Measurements from ENCODE around the gene ISL2.
A peak's percentile ranks its signal among the peaks of the same experiment; 100 is the strongest.

The ISL2 gene

GRCh38 chr15:76328106-76328696, 8.4 kb upstream of the ISL2 start:
- DNase-seq = no peak

GRCh38 chr15:76328958-76329357, 7.6 kb upstream of the ISL2 start:
- DNase-seq = no peak

GRCh38 chr15:76330080-76330680, 6.4 kb upstream of the ISL2 start:
- no peak for DNase-seq

- DNase-seq = no peak
Observed at GRCh38 chr15:76332796-76333195, 3.8 kb upstream of the ISL2 start.

- no peak for DNase-seq
Observed at GRCh38 chr15:76333309-76333708, 3.3 kb upstream of the ISL2 start.

GRCh38 chr15:76333720-76334437, 2.7 kb upstream of the ISL2 start:
- no peak for DNase-seq

GRCh38 chr15:76334438-76335306, 1.9 kb upstream of the ISL2 start:
- DNase-seq = no peak

GRCh38 chr15:76335307-76336253, 993 bp upstream of the ISL2 start:
- DNase-seq = no peak

- DNase-seq = no peak
Observed at GRCh38 chr15:76337059-76337695, 604 bp downstream of the ISL2 start.

- no peak for DNase-seq
Observed at GRCh38 chr15:76337696-76338485, 1.3 kb downstream of the ISL2 start.

GRCh38 chr15:76338486-76339304, 2.1 kb downstream of the ISL2 start:
- DNase-seq = no peak

GRCh38 chr15:76339305-76340197, 3.0 kb downstream of the ISL2 start:
- DNase-seq = no peak

GRCh38 chr15:76340198-76340802, 3.7 kb downstream of the ISL2 start:
- DNase-seq = no peak

GRCh38 chr15:76340803-76341365, 4.3 kb downstream of the ISL2 start:
- peak in 1 of 2 experiments; percentile 38 for DNase-seq

GRCh38 chr15:76341366-76342057, 4.9 kb downstream of the ISL2 start:
- no peak for DNase-seq

GRCh38 chr15:76342058-76342381, 5.4 kb downstream of the ISL2 start:
- DNase-seq = no peak

GRCh38 chr15:76342382-76343201, 6.0 kb downstream of the ISL2 start:
- DNase-seq = no peak

All from activated CD4-positive, alpha-beta T cell treated with anti-CD3 and anti-CD28 coated beads, Interleukin-2, amount 50 U/mL, for 4 hours (primary cell).